Measurements from ENCODE around the gene TNN.

TNN gene

DNA sequence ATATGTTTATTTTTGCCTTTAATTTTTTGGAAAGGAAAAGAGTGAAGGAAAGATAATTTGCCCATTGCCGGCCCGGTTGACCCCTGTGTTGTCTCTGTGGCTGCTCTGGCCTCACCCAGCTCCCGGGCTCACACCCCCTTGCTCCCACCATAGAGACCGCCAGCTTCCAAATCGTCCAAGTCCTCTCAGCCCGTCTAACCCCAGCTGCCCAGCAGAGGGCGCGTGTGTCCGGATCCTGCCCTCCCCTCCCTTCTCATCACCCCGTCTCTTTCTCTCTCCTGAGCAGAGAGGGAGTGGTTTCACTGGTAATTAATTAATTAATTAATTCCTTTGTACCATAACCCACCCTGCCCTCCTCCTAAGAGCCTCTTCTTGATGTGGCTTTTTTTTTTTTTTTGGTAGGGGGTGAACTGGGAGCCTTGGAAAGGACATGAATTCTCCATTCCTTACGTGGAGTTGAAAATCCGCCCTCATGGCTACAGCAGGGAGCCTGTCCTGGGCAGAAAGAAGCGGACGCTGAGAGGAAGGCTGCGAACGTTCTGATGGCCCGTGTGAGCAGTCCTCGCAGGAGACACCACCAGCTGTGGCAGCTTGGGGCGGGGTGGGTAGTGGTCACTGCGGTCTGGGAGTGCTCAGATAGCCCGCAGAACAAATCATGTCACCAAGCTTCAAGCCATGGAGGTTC is 79.0 kb downstream of the TNN start:
- peak; percentile 58 for DNase-seq (ENCODE audit: low spot score)

DNA sequence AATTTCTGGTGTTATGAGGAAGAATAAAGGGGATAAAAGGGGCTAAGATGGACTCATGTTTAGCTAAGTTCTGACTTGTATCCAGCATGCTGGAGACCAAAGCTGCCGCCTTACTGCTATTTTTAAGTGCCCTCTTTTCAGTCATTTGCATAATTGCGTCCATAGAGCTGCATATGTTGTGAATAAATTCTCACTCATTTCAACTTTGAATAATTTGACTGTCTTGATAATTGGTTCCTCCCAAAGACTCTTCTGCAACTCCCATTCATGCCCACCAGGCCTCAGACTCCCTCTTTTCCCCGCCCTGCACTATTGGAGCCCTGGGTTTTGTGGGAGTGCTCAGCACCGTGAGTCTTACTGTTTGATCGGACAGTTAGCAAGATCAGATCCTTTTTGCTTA is 79.9 kb downstream of the TNN start:
- DNase-seq (ENCODE audit: low spot score): no peak

DNA sequence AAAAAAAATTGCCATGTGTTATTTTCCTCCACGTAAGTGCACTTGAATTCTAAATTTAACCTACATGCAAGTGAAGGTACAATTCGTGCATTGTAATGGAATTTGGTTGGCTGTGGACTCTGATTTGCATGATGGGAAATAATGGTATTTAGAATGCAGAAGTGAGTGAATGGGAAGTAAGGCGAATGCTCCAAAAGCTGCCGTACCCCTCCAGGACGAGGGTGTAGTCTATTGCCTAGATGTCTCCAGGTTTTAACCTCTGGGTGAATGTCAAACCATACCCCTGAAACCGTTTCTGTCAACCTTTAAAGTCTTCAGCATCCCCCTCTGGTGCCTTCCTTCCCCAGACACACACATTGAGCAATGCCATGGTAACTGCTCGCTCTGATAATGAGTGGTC is 80.4 kb downstream of the TNN start:
- no peak for DNase-seq (ENCODE audit: low spot score)

DNA sequence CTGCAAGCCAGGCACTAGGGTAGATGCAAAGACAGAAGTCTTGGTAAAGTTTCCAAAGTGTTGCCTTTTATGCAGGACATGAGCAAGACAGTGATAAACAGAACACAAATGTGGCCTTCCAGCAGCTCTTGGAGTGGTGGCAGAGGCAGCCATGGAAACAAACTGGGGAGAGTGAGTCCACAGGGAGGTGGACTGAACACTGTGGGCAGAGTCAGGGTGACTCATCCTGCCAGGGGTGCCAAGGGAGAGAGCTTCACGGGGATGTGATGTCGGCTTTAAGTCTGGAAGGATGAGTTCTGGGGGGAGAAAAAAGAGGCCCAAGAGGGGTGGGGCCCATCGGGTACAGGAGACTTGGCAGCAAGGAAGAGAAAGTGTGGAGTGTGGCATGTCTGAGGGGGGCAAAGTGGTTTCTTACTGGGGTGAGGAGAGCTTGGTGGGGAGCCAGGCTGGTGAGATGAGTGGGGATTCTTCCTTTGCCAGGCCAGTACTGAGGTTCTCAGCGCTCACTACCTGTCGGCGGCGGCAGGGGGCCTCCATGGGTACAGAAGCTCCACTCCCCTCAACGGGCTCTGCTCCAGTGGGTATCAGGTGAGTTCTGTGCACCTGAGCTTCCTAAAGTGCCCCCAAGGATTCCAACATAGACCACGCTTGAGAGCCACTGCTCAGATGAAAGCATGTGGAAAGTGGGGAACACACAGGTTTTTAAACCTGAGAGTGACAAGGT is 83.1 kb downstream of the TNN start:
- DNase-seq (ENCODE audit: low spot score): no peak

DNA sequence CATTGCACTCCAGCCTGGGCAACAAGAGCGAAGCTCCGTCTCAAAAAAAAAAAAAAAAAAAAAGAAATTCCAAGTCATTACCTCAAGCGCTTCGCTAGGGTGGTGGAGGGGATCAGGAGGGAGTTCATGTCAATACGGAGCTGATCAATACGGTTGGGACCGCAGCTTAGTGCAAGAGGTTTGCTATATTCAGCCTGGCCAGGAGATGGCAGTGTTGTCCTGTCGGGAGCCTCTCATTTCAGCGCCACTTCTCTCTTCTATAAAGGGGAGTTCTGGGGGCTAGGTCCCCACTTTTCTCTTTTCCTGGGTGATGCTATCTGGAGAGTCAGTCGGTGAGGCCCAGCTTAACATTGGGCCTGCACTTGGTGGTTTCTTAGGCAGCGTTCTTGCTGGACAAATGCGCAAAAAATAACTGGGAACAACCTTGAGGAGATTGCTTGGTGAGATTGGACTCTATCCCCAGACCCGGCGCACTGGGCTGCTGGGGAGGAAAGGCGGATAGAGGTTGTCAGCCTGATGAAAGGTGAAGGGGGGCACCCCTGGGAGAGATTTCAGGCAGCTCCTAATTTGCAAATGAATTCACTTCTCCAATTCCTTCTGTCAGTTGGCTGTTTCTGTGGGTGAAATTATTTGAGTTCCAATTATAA is 84.5 kb downstream of the TNN start:
- DNase-seq (ENCODE audit: low spot score): peak; percentile 68

DNA sequence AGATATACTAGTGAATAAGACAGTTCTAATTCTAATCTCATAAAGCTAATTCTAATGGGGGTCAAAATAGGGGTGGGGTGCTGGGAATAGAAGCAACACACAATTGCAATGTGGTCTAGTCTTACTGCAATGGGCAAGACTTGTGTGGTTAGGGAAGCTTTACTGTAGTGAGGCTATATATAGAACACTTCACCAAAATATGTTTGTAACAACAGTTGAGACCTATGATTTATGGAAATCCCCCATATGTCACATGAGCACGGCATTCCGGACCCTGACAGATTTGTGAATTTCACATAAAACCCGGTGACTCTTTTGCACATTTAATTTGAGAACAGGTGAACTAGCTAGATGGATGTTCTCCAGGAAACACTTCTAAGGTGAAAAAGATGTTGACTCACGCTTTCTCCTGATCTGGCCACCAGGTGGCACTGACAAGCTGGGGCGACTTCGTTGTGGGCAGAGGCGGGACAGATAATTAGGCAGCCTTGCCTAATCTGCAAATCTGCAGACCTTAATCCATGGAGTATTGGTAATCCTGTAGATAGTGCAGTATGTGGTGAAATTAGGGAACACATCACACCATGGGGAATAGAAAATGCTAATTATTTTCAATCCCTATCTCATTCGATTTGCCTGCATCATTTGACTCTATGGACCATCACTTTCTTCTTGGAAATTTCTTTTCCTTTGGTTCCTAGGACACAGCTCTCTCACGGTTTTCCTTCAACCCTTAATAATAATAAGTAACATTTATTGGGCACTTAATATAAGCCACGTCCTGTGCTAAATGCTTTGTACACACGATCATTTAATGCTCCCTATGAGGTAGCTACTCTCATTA is 87.2 kb downstream of the TNN start:
- peak; percentile 80 for DNase-seq (ENCODE audit: low spot score)

DNA sequence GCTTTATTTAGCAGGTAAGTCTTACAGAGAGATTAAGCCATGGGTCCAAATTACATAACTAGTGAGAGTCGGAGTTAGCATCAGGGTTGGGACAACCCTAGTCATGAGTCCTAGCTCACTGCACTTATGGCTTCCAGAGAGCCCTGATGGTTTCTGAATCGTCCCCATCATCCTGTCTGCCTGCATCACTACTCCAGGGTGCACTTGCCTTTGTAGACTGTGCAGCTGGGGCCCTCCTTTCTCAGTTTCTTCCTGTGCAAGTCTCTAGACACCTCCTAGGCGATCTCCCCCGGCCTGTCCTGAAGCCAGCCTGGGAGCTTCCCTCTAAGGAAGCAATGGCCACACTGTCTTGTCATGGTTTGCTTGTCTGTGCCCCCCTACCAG is 87.8 kb downstream of the TNN start:
- DNase-seq (ENCODE audit: low spot score): no peak

DNA sequence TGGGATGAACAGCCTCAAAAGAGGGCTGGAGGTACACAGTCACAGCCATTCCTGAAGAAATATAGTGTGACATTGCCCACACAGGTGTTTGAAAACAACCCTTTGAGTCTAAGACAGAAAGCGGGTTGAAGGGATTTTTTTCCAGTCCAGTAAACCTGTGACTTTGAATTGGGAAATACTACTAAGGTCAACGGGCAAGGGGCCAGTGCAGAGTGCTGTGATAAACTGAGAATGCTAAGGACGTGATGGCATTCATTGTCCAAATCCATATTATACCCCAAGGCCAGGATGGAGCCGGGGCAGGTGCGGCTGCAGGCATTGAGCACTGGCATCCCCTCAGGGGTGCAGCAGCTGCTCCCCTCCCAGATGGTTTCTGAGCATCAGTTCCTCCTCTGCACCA is 88.3 kb downstream of the TNN start:
- no peak for DNase-seq (ENCODE audit: low spot score)

DNA sequence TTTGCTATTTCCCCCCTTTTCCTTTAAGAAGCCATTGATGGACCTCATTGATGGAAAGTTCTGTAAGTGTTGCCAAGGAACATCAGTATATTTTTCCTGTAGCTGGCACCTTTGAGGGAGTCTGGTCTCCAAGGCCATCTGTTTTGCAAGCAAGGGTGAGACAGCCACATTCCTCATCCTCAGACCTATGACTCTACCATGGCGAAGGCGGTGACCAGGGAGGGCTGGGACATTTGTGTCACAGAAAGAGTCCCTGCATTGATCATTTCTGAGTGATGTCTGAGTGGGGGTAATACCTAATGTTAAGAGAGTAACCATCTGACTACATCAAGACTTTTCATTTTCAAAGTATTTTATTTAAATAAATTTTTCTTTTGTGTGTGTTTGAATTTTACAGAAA is 89.6 kb downstream of the TNN start:
- DNase-seq (ENCODE audit: low spot score): no peak

DNA sequence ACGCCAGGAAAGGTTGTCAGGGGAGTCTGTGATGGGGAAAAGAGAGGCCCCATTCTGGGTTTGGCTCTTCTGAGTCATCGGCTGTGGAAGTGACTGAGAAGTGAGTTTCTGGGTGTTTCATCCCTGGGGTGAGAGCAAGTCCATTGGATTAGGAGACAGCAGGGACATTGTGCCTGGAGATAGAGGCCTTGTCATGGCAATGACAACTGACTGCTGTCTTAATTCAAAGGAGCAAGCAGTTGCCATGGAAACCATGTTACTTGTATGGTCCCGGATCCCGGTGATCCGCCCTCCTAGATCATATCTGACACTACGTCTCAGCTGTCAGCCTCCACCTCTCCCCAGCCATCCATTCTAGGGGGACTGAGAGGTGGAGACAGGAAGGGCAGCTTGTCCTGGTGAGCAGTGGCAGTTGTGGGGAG is 90.5 kb downstream of the TNN start:
- no peak for DNase-seq (ENCODE audit: low spot score)

DNA sequence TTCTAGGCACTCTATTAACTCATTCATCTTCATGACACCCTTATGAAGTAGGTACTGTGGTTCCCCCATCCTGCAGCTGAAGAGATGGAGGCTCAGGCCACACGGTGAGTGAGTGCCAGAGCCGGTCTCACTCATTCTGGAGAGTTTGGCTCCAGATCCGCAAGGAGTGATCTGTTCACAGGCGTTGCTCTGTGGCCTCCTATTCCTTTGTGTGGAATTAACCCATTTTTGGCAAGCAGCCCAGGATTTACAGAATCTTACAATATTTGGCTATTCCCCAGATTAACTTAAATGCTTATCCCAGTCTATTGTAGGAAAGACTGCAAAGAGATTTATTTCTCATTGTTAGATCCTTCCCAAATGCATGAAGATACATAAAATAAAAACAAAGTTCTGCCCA is 95.3 kb downstream of the TNN start:
- no peak for DNase-seq (ENCODE audit: low spot score)

DNA sequence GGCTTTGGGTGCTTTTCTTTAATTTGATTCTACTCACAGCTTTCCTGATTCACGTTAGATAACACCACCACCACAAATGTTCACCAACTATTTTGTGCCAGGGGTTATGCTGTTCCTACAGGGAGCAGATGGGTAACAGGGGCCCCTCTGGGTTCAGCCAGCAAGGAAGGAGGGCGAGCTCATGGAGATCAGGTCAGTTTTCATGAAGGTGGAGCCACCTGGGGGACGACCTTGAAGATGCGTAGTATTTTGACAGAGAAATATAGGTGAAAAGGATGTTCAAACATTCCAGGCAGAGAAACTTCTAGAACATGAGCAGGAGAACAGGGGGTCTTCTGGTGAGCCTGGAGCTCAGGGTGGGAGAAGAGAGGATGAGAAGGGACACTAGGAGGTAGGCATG is 96.1 kb downstream of the TNN start:
- no peak for DNase-seq (ENCODE audit: low spot score)

DNA sequence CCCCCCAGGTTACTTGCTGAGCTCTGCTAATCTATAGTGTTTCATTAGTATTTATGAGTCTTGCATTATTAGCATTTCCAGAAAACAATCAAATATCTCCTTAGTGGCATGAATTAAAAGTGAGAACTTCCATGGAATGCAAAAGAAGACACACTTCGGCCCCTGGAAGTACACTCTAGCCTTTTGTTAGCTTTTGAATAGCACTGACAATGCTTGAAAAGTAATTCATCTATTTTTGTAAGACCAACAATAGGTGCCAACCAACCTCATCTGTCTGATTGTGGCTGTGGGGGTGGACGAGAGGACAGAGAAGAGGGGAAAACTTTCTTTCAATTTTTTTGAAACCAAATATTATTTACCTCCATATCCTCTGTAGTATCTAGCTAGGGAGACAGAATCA is 97.1 kb downstream of the TNN start:
- DNase-seq (ENCODE audit: low spot score): no peak

DNA sequence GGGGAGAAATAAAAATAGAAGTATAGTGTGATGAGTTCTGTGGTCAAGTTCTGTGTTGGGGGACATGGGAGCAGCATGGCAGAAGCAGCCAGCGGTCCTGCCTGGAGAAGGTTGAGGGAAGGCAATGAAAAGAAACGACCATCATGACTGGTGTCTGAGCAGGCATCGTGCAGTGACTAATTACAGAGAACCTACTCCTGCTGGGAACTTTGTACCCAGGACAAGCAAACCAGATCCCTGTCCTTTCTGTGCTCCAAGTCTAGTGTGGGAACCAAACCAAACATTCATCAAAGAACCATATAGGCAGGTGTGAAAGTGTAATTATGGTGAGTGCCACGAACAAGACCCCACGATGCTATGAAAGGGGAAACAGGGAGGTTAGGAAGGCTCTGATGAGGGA is 99.1 kb downstream of the TNN start:
- DNase-seq (ENCODE audit: low spot score): no peak

DNA sequence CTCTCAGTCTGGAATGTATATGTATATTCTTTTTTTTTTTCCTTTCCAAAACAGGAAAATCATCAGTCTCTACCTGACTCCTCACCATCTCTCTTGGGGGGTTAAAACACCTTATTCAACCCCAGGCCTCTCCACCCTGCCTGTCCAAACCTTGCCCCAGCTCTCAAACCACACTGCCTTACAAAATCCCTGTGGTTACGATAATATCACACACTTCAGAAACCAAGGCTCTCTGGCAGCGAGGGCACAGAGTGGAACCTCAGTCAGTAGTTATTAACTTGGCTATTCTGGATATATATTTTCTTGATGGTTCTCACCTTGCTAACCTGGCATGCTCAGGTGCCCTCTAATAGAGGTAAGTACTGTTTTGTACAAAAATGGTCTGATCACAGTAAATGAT is 100.2 kb downstream of the TNN start:
- DNase-seq (ENCODE audit: low spot score): no peak

DNA sequence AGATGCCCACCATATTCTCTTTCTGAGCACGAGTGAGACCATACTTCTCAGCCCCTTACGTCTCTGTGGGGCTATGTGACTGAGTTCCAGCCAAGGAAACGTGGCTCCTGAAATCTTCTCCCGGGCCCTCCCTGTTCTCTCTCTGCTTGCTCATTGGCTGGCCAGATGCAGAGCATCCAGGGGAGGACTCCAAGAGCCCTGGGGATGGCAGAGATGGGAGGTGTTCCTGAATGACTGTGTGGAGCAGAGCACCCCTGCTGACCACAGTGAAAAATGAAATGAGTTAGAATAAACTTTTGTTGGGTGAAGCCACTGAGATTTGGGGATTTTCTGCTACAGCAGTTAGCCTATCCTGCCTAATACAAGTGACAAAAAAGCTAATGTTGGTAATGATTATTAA is 101.1 kb downstream of the TNN start:
- no peak for DNase-seq (ENCODE audit: low spot score)

DNA sequence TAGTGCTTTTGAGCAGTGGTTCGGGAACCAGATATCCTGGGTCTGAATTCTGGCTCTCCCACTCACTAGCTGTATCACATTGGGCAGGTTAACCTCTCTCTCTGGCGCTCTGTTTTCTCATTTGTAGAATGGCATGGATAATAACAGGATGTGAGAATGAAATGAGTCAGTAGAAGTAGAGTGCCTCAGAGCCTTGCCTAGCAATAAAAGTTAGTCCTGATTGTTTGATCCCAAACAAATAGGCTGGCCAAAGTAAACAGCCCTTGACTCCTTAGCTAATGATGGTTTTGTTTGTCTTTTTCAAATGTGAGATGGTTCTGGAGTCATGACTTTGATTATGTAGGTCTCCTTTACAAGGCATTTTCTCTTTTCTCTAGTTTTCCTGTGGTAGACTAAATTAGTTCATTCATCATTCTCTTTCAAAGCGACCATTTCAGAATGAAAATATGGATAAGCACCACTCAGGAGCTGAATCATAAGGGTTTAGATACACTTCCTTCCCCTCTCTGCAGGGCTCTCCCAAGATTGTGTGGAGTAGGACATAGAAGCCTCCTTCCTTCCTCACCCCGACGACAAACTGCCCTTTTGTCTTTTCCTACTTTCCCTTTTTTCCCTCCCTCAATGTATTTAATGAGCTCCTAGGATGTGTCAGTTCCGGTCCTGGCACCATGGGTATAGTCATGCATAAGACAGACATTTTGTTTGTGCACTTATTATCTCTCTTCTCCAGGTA is 101.8 kb downstream of the TNN start:
- no peak for DNase-seq (ENCODE audit: low spot score)

DNA sequence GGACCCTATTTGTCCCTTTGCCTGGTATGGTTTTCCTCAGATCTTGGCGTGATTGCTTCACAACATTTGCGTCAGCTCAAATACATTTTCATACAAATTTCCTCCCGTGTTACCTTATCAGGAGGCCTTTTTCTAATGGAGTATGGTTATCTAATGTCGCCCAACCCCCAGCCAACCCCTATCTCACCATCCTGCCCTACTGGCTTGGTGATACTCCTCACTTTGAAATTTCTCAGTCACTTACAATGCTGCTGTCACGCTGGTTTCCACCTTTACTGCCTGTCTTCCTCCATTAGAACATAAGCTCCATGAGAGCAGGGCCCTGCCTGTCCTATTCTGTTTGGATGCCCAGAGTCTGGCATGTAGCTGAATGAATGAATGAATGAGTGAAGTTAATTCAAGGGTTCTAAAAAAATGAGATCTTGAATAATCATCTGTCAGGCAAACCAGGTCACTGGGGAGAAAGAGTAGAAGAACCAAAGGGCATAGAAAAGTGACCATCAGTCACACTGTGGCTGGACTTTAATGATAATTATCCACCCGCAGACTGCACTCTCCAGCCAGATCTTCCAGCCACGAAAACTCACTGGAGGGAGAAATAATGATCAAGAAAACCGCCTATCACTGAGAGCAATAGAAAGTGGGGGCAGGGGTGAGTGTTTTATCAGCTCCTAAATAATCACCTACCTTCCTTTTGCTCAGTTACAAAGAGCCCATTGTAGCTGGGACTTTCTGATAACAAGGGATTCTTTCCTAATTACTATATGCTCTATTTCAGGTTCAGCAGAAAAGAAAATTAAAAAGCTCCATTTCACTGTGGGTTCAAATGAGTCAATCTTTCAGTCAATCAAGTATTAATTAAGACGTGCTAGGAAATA is 103.6 kb downstream of the TNN start:
- DNase-seq (ENCODE audit: low spot score): no peak

DNA sequence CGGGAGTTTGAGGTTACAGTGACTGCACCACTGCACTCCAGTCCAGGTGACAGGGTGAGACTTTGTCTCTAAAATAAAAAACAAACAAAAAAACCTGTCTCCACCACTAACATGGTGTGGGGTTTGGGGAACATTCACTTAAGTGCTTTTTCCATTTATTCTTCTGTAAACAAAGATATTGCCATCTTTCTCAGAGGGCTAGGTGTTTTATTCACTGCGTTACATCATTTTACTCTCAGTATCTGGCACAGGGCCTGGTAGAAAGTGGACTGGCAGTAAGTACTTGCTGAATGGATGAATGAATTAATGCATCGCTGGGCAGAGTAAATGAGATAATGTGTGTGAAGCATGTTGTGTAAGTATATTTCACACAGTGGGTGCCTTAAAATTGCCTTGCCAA is 104.9 kb downstream of the TNN start:
- no peak for DNase-seq (ENCODE audit: low spot score)

DNA sequence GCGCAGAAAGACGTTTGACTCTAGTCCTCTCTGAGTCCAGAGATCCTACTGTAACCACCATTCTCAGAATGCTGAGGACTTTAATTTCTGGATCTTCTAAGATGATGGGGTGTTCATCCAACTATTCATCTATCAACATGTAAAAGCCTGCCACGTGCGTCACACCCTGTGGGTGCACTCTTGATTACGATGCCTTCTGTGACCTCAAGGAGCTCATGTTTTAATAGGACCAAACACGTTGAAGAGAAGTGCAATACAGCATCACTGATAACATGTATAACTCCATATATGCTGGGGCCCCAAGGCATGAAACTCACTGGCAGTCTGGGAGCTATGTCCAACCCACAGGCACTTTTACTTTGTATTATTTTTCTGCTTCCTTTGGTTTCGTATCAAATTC is 105.9 kb downstream of the TNN start:
- no peak for DNase-seq (ENCODE audit: low spot score)
